Measurements from ENCODE around the gene YAF2.

GRCh38 chr12:42255221-42255865, 17.3 kb upstream of the YAF2 start:
- TF ChIP-seq CTCF (IDR thresholded peaks at IDR 0.05) (no peak), POLR2A (IDR thresholded peaks at IDR 0.05) (no peak)

Data from body of pancreas (tissue), 4 donors.